Measurements from ENCODE around the gene BCAN.
"Not testable (repeated sequence)": the region's sequence is repeated elsewhere in the genome, so short reads cannot be mapped to it uniquely, and the experiment has no call there.

BCAN gene

GRCh38 chr1:156627313-156627880 lies 14.5 kb upstream of the BCAN start:
- H3K27me3 ChIP-seq (replicated peaks; ENCODE audit: insufficient read depth, low read length), result peaks cover 65% of the 10 kb centered on the region
- H3K9me2 ChIP-seq (replicated peaks; ENCODE audit: insufficient read depth, low read length), result no peaks in the 10 kb centered on the region
- H3K9ac ChIP-seq (ENCODE audit: low read length), result no peak overlapping the region
- H3K27ac ChIP-seq (ENCODE audit: low read length), result no peak overlapping the region
- TF ChIP-seq EZH2phosphoT487 (IDR thresholded peaks at IDR 0.05; ENCODE audit: low read length) (no peak), CTCF (IDR thresholded peaks at IDR 0.05; ENCODE audit: low read length) (peak; percentile 88)
- peaks cover 5% of the 10 kb centered on the region; the same call in 1 of the 2 replicates for H3F3A ChIP-seq (ENCODE audit: insufficient read depth, low read length)
- H3K4me1 ChIP-seq (ENCODE audit: low read length), result peaks cover 14% of the 10 kb centered on the region
- peak; percentile 78 for DNase-seq
- no peak overlapping the region for H2AFZ ChIP-seq (ENCODE audit: low read length)
- no peaks in the 10 kb centered on the region for H3K79me2 ChIP-seq (ENCODE audit: low read length)
- 0 out of 2 replicates have a peak, but pooled peaks cover 2% of the 10 kb centered on the region for H4K20me1 ChIP-seq (ENCODE audit: insufficient read depth, low read length)
- peak overlapping the region; percentile 3; the same call in 1 of the 2 replicates for H3K4me2 ChIP-seq (ENCODE audit: low read depth, low read length)
- no peaks in the 10 kb centered on the region for H3K9me3 ChIP-seq (replicated peaks; ENCODE audit: insufficient read depth, low read length)
- H3K4me3 ChIP-seq (ENCODE audit: low read length), result no peak overlapping the region
- H3K36me3 ChIP-seq (replicated peaks; ENCODE audit: insufficient read depth, low read length), result no peaks in the 10 kb centered on the region

DNA sequence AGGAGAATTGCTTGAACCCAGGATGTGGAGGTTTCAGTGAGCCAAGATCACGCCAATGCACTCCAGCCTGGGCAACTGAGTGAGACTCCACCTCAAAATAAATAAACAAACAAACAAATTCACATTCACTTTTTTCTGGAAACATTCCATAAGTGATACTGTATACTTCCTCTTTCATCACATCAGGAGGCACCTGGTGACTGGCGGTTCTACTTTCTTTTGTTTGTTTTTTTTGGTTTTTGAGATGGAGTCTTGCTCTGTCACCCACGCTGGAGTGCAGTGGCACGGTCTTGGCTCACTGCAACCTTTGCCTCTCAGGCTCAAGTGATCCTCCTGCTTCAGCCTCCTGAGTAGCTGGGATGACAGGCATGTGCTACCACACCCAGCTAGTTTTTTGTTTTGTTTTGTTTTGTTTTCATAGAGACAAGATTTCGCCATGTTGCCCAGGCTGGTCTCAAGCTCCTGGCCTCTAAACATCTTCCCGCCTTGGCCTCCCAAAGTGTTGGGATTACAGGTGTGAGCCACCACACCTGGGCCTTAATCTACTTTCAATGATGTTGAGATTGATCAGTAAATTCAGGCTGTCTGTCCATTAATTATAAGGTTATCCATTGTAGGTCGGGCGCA lies 12.0 kb upstream of the BCAN start:
- H3K9ac ChIP-seq (ENCODE audit: low read length), result no peak overlapping the region
- H4K20me1 ChIP-seq (ENCODE audit: insufficient read depth, low read length), result no peaks in the 10 kb centered on the region
- no peak for DNase-seq
- no peaks in the 10 kb centered on the region for H3K36me3 ChIP-seq (replicated peaks; ENCODE audit: insufficient read depth, low read length)
- no peak overlapping the region for H3K4me3 ChIP-seq (ENCODE audit: low read length)
- no peak for TF ChIP-seq CTCF (IDR thresholded peaks at IDR 0.05; ENCODE audit: low read length)
- TF ChIP-seq EZH2phosphoT487 (IDR thresholded peaks at IDR 0.05; ENCODE audit: low read length), result no peak
- no peak for TF ChIP-seq EZH2 (optimal IDR thresholded peaks at IDR 0.05; ENCODE audit: low read depth, low read length)
- no peaks in the 10 kb centered on the region for H3K79me2 ChIP-seq (ENCODE audit: low read length)
- H3K9me3 ChIP-seq (replicated peaks; ENCODE audit: insufficient read depth, low read length), result no peaks in the 10 kb centered on the region
- H3F3A ChIP-seq (ENCODE audit: insufficient read depth, low read length), result peaks cover 5% of the 10 kb centered on the region; the same call in 1 of the 2 replicates
- H3K27ac ChIP-seq (ENCODE audit: low read length), result no peak overlapping the region
- no peaks in the 10 kb centered on the region for H3K9me2 ChIP-seq (replicated peaks; ENCODE audit: insufficient read depth, low read length)
- H3K4me2 ChIP-seq (ENCODE audit: low read depth, low read length), result no peak overlapping the region
- H3K4me1 ChIP-seq (ENCODE audit: low read length), result peaks cover 13% of the 10 kb centered on the region
- H2AFZ ChIP-seq (ENCODE audit: low read length), result no peak overlapping the region
- peaks cover 48% of the 10 kb centered on the region for H3K27me3 ChIP-seq (replicated peaks; ENCODE audit: insufficient read depth, low read length)

DNA sequence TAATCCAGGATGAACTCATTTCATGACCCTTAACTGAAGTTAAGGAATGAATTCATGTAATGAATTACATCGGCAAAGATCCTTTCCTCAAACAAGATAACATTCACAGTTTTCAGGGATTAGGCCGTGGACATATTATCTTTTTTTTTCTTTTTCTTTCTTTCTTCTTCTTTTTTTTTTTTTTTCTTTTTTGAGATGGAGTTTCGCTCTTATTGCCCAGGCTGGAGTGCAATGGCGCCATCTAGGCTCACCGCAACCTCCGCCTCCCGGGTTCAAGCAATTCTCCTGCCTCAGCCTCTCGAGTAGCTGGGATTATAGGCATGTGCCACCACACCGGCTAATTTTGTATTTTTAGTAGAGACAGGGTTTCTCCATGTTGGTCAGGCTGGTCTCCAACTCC lies 10.8 kb upstream of the BCAN start:
- H3K4me3 ChIP-seq (ENCODE audit: low read length); H3K9me3 ChIP-seq (replicated peaks; ENCODE audit: insufficient read depth, low read length); H3K9me2 ChIP-seq (replicated peaks; ENCODE audit: insufficient read depth, low read length); H3K4me2 ChIP-seq (ENCODE audit: low read depth, low read length); H3K79me2 ChIP-seq (ENCODE audit: low read length); H3K36me3 ChIP-seq (replicated peaks; ENCODE audit: insufficient read depth, low read length); H4K20me1 ChIP-seq (ENCODE audit: insufficient read depth, low read length); H3K4me1 ChIP-seq (ENCODE audit: low read length); H3K9ac ChIP-seq (ENCODE audit: low read length); H3K27ac ChIP-seq (ENCODE audit: low read length); H3F3A ChIP-seq (ENCODE audit: insufficient read depth, low read length); H2AFZ ChIP-seq (ENCODE audit: low read length); DNase-seq: not testable (repeated sequence)
- peaks cover 36% of the 10 kb centered on the region for H3K27me3 ChIP-seq (replicated peaks; ENCODE audit: insufficient read depth, low read length)

- Histone ChIP-seq H3K36me3 (replicated peaks; ENCODE audit: insufficient read depth, low read length) (no peaks in the 10 kb centered on the region), H4K20me1 (ENCODE audit: insufficient read depth, low read length) (no peaks in the 10 kb centered on the region), H2AFZ (ENCODE audit: low read length) (no peak overlapping the region), H3K9ac (ENCODE audit: low read length) (no peak overlapping the region), H3K79me2 (ENCODE audit: low read length) (no peaks in the 10 kb centered on the region), H3K27me3 (replicated peaks; ENCODE audit: insufficient read depth, low read length) (peaks cover 29% of the 10 kb centered on the region), H3K4me1 (ENCODE audit: low read length) (peaks cover 3% of the 10 kb centered on the region; the same call in 1 of the 2 replicates), H3K9me3 (replicated peaks; ENCODE audit: insufficient read depth, low read length) (no peaks in the 10 kb centered on the region), H3K27ac (ENCODE audit: low read length) (no peak overlapping the region), H3K4me3 (ENCODE audit: low read length) (no peak overlapping the region), H3K9me2 (replicated peaks; ENCODE audit: insufficient read depth, low read length) (no peaks in the 10 kb centered on the region), H3F3A (ENCODE audit: insufficient read depth, low read length) (peaks cover 2% of the 10 kb centered on the region; the same call in 1 of the 2 replicates), H3K4me2 (ENCODE audit: low read depth, low read length) (no peak overlapping the region)
- no peak for TF ChIP-seq EZH2 (optimal IDR thresholded peaks at IDR 0.05; ENCODE audit: low read depth, low read length)
- TF ChIP-seq EZH2phosphoT487 (IDR thresholded peaks at IDR 0.05; ENCODE audit: low read length), result no peak
- no peak for TF ChIP-seq CTCF (IDR thresholded peaks at IDR 0.05; ENCODE audit: low read length)
- no peak for DNase-seq
Observed at GRCh38 chr1:156632355-156632754, 9.6 kb upstream of the BCAN start.
